ENCODE data around the gene DALRD3.
"Not testable (repeated sequence)": the region's sequence is repeated elsewhere in the genome, so short reads cannot be mapped to it uniquely, and the experiment has no call there.

Gene DALRD3

DNA sequence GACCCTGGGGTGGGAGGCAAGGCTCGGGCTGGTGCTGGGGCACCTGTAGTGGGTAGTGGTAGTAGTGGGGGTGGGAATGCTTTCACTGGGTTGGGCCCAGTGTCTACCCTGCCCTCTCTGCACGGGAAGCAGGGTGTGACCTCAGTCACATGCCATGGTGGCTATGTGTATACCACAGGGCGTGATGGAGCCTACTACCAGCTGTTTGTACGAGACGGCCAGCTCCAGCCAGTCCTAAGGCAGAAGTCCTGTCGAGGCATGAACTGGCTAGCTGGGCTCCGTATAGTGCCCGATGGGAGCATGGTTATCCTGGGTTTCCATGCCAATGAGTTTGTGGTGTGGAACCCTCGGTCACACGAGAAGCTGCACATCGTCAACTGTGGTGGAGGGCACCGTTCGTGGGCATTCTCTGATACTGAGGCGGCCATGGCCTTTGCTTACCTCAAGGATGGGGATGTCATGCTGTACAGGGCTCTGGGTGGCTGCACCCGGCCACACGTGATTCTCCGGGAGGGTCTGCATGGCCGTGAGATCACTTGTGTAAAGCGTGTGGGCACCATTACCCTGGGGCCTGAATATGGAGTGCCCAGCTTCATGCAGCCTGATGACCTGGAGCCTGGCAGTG, 5.2 kb downstream of the DALRD3 start:
- Histone ChIP-seq H3K9me3 (ENCODE audit: control insufficient read depth, insufficient read depth, low read length) (no peaks in the 10 kb centered on the region), H3K27ac (ENCODE audit: low read depth, low read length) (no peak overlapping the region), H3K4me3 (ENCODE audit: low read depth, low read length) (no peak overlapping the region), H3K36me3 (ENCODE audit: control insufficient read depth, insufficient read depth, low read length) (peaks cover 61% of the 10 kb centered on the region), H3K27me3 (ENCODE audit: control insufficient read depth, insufficient read depth, low read length) (no peaks in the 10 kb centered on the region), H3K4me1 (ENCODE audit: control insufficient read depth, insufficient read depth, low read length) (peaks cover 9% of the 10 kb centered on the region), H3K9ac (ENCODE audit: low read depth, low read length) (no peak overlapping the region)

DNA sequence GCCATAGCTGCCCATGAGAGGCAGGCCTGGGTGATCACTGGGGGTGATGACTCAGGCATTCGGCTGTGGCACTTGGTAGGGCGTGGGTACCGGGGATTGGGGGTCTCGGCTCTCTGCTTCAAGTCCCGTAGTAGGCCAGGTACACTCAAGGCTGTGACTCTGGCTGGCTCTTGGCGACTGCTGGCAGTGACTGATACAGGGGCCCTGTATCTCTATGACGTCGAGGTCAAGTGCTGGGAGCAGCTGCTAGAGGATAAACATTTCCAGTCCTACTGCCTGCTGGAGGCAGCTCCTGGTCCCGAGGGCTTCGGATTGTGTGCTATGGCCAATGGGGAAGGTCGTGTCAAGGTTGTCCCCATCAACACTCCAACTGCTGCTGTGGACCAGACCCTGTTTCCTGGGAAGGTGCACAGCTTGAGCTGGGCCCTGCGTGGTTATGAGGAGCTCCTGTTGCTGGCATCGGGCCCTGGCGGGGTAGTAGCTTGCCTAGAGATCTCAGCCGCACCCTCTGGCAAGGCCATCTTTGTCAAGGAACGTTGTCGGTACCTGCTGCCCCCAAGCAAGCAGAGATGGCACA, 5.9 kb downstream of the DALRD3 start:
- Histone ChIP-seq H3K9ac (ENCODE audit: low read depth, low read length) (no peak overlapping the region), H3K4me3 (ENCODE audit: low read depth, low read length) (no peak overlapping the region), H3K9me3 (ENCODE audit: control insufficient read depth, insufficient read depth, low read length) (no peaks in the 10 kb centered on the region), H3K36me3 (ENCODE audit: control insufficient read depth, insufficient read depth, low read length) (peaks cover 61% of the 10 kb centered on the region), H3K27ac (ENCODE audit: low read depth, low read length) (no peak overlapping the region), H3K27me3 (ENCODE audit: control insufficient read depth, insufficient read depth, low read length) (no peaks in the 10 kb centered on the region), H3K4me1 (ENCODE audit: control insufficient read depth, insufficient read depth, low read length) (peaks cover 11% of the 10 kb centered on the region)

DNA sequence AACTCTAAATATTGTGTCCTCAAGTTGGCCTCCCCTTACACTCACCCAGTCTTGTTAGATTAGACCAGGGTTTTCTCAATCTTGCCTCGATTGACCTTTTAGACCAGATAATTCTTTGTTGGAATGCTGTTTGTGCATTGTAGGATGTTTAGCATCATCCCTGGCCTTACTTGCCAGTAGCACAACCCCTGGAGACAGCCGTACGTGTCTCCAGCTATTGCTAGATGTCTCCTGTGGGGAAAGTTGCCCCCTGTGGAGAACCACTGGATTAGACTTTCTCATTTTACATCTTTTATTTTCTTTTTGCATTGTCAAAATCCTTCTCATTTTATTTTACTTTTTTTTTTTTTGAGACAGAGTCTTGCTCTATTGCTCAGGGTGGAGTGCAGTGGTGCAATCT, 9.0 kb downstream of the DALRD3 start:
- Histone ChIP-seq H3K9ac (ENCODE audit: low read depth, low read length) (no peak overlapping the region), H3K4me3 (ENCODE audit: low read depth, low read length) (no peak overlapping the region), H3K4me1 (ENCODE audit: control insufficient read depth, insufficient read depth, low read length) (peaks cover 12% of the 10 kb centered on the region), H3K9me3 (ENCODE audit: control insufficient read depth, insufficient read depth, low read length) (no peaks in the 10 kb centered on the region), H3K36me3 (ENCODE audit: control insufficient read depth, insufficient read depth, low read length) (peaks cover 39% of the 10 kb centered on the region), H3K27ac (ENCODE audit: low read depth, low read length) (no peak overlapping the region), H3K27me3 (ENCODE audit: control insufficient read depth, insufficient read depth, low read length) (no peaks in the 10 kb centered on the region; the same call in 1 of the 2 replicates)

DNA sequence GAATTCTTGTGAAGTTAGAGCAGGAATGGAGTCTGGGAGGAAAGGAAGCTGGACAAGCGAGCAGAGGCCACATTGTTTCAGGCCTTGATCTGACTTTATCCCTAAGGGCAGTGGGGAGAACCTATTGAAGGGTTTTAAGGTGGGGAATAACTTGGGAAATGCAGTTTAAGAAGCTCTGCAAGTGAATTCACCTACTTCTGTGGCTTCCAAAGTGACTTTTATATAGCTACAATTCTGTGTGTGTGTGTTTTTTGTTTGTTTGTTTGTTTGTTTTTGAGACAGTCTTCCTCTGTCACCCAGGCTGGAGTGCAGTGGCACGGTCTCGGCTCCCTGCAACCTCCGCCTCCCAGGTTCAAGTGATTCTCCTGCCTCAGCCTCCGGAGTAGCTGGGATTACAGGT, 9.8 kb downstream of the DALRD3 start:
- Histone ChIP-seq H3K4me3 (ENCODE audit: low read depth, low read length) (peak overlapping the region; percentile 98), H3K4me1 (ENCODE audit: control insufficient read depth, insufficient read depth, low read length) (peaks cover 12% of the 10 kb centered on the region), H3K36me3 (ENCODE audit: control insufficient read depth, insufficient read depth, low read length) (peaks cover 31% of the 10 kb centered on the region)
- H3K27me3 ChIP-seq (ENCODE audit: control insufficient read depth, insufficient read depth, low read length); H3K9me3 ChIP-seq (ENCODE audit: control insufficient read depth, insufficient read depth, low read length); H3K9ac ChIP-seq (ENCODE audit: low read depth, low read length); H3K27ac ChIP-seq (ENCODE audit: low read depth, low read length): not testable (repeated sequence)

- Histone ChIP-seq H3K27me3 (ENCODE audit: control insufficient read depth, insufficient read depth, low read length) (no peaks in the 10 kb centered on the region; the same call in 1 of the 2 replicates), H3K4me1 (ENCODE audit: control insufficient read depth, insufficient read depth, low read length) (peaks cover 12% of the 10 kb centered on the region), H3K27ac (ENCODE audit: low read depth, low read length) (peak overlapping the region; percentile 99), H3K4me3 (ENCODE audit: low read depth, low read length) (peak overlapping the region; percentile 98), H3K9me3 (ENCODE audit: control insufficient read depth, insufficient read depth, low read length) (no peaks in the 10 kb centered on the region), H3K36me3 (ENCODE audit: control insufficient read depth, insufficient read depth, low read length) (peaks cover 25% of the 10 kb centered on the region), H3K9ac (ENCODE audit: low read depth, low read length) (peak overlapping the region; percentile 99)
These were observed 10.4 kb downstream of the DALRD3 start for GRCh38 chr3:49007771-49008528.

DNA sequence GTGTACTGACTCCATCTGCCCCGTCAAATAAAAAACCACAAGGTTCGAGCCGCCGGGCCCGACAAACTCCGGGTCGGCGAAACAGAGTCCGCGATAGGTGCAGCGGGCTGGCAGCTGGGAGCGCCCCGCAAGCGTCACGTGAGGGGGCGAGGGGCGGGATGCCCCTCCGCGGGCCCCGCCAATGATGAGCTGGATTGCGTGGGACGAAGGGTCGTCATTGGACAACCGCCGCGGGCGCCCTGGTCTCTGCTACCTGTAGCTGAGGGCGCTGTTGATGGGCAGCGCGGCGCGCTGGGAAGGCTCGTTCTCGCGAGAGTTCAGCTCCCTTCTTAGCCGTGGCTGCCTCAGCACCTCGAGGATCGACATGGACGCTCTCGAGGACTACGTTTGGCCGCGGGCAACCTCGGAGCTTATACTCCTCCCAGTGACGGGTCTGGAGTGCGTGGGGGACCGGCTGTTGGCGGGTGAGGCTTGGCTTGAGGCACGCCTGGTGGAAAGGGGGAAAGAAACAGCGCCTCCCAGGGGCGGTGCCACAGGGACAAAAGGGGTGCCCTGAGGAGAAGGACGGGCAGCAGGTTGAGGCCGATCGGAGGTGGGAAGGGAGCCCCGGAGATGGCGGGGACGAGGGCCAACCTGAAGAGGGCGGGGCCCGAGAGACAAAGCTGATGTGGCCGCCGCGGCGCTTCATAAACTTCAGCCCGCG, 11.2 kb downstream of the DALRD3 start, which contains the start of gene WDR6:
TSS of gene WDR6 (plus strand) at position 324 of the 703 bp plus-strand sequence. CDS start at position 365, 41 bp downstream.
- no peaks in the 10 kb centered on the region for H3K9me3 ChIP-seq (ENCODE audit: control insufficient read depth, insufficient read depth, low read length)
- H3K9ac ChIP-seq (ENCODE audit: low read depth, low read length) = peak within 1 kb of the TSS; percentile 99
- peaks cover 17% of the 10 kb centered on the region for H3K36me3 ChIP-seq (ENCODE audit: control insufficient read depth, insufficient read depth, low read length)
- H3K4me3 ChIP-seq (ENCODE audit: low read depth, low read length) = peak within 1 kb of the TSS; percentile 98
- peaks cover 12% of the 10 kb centered on the region for H3K4me1 ChIP-seq (ENCODE audit: control insufficient read depth, insufficient read depth, low read length)
- no peaks in the 10 kb centered on the region; the same call in 1 of the 2 replicates for H3K27me3 ChIP-seq (ENCODE audit: control insufficient read depth, insufficient read depth, low read length)
- H3K27ac ChIP-seq (ENCODE audit: low read depth, low read length) = peak within 1 kb of the TSS; percentile 99

DNA sequence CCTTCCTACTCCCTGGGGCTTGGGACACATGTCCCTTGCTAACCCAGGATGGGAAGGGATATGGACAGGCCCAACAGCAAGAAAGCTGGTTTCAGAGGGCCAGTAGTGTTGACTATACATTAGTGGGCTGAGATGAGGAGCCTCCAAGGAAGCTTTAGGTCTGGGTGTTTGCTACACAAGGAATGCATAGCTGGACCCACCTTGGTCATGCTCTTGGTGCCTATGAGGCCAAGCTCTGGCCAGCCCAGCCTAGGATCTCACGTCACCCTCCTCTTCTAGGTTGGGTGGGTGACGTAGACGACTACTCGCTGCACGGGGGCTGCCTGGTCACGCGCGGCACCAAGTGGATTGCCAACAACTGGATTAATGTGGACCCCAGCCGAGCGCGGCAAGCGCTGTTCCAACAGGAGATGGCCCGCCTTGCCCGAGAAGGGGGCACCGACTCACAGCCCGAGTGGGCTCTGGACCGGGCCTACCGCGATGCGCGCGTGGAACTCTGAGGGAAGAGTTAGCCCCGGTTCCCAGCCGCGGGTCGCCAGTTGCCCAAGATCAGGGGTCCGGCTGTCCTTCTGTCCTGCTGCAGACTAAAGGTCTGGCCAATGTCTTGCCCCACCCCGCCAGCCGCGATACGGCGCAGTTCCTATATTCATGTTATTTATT, 11.8 kb downstream of the DALRD3 start:
- peaks cover 12% of the 10 kb centered on the region for H3K4me1 ChIP-seq (ENCODE audit: control insufficient read depth, insufficient read depth, low read length)
- H3K27ac ChIP-seq (ENCODE audit: low read depth, low read length) = peak overlapping the region; percentile 48
- H3K27me3 ChIP-seq (ENCODE audit: control insufficient read depth, insufficient read depth, low read length) = no peaks in the 10 kb centered on the region; the same call in 1 of the 2 replicates
- peaks cover 10% of the 10 kb centered on the region for H3K36me3 ChIP-seq (ENCODE audit: control insufficient read depth, insufficient read depth, low read length)
- H3K9ac ChIP-seq (ENCODE audit: low read depth, low read length) = peak overlapping the region; percentile 71
- peak overlapping the region; percentile 98 for H3K4me3 ChIP-seq (ENCODE audit: low read depth, low read length)
- H3K9me3 ChIP-seq (ENCODE audit: control insufficient read depth, insufficient read depth, low read length) = no peaks in the 10 kb centered on the region

GRCh38 chr3:49005998-49006397, 12.4 kb downstream of the DALRD3 start:
- peak overlapping the region; percentile 32 for H3K27ac ChIP-seq (ENCODE audit: low read depth, low read length)
- H3K9me3 ChIP-seq (ENCODE audit: control insufficient read depth, insufficient read depth, low read length) = no peaks in the 10 kb centered on the region
- H3K36me3 ChIP-seq (ENCODE audit: control insufficient read depth, insufficient read depth, low read length) = peaks cover 5% of the 10 kb centered on the region; the same call in 1 of the 2 replicates
- peaks cover 12% of the 10 kb centered on the region for H3K4me1 ChIP-seq (ENCODE audit: control insufficient read depth, insufficient read depth, low read length)
- no peaks in the 10 kb centered on the region; the same call in 1 of the 2 replicates for H3K27me3 ChIP-seq (ENCODE audit: control insufficient read depth, insufficient read depth, low read length)
- no peak overlapping the region for H3K9ac ChIP-seq (ENCODE audit: low read depth, low read length)
- H3K4me3 ChIP-seq (ENCODE audit: low read depth, low read length) = peak overlapping the region; percentile 98; the same call in 1 of the 2 replicates

DNA sequence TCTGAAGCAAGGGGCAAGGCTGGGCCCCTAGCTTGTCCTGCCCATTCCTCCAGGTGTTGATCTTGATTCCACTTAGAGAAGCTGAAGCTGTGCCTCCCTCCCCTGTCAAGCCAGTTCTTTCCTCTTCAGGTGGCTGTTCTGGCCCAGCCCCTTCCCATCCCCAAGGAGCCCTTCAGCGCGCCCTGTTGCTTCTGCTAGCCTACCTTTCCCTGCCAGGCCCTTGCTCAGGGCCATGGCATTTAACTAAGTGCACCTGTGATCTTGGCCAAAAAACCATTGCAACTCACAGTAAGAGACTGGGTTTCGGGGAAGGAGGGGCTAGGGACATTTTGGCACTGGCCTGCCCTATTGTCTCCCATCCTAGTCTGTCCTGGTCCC, 13.1 kb downstream of the DALRD3 start:
- no peak overlapping the region for H3K9ac ChIP-seq (ENCODE audit: low read depth, low read length)
- H3K9me3 ChIP-seq (ENCODE audit: control insufficient read depth, insufficient read depth, low read length) = no peaks in the 10 kb centered on the region
- H3K27ac ChIP-seq (ENCODE audit: low read depth, low read length) = no peak overlapping the region
- H3K36me3 ChIP-seq (ENCODE audit: control insufficient read depth, insufficient read depth, low read length) = peaks cover 5% of the 10 kb centered on the region; the same call in 1 of the 2 replicates
- H3K4me3 ChIP-seq (ENCODE audit: low read depth, low read length) = no peak overlapping the region
- no peaks in the 10 kb centered on the region; the same call in 1 of the 2 replicates for H3K27me3 ChIP-seq (ENCODE audit: control insufficient read depth, insufficient read depth, low read length)
- peaks cover 16% of the 10 kb centered on the region for H3K4me1 ChIP-seq (ENCODE audit: control insufficient read depth, insufficient read depth, low read length)

Data from HUES48 (cell line).